Calu3 (cell line): ENCODE results near the gene MEP1A. TPM values are rescaled to one million over a fixed set of nuclear protein-coding genes. Genes with fewer than 3 reads are reported as not detected.
"Not testable (repeated sequence)": the region's sequence is repeated elsewhere in the genome, so short reads cannot be mapped to it uniquely, and the experiment has no call there.

Experiments
- BruUV-seq: library from RNA; stranded (reverse); fragments of 400-500 nt; replicated peaks from 2 replicates; lab custom pipeline; 2021; lab: Mats Ljungman, UMichigan
- CTCF ChIA-PET: fragments of 300-600 bp; sonication (Branson Sonifier 250); formaldehyde crosslinking; loops from one replicate; lab custom pipeline; 2022; ENCODE audit warnings: antibody characterized with exemption; lab: Charles Lee
- DNase-seq: peaks from one replicate; pipeline ENCODE4 v3.0.0; 2022
- H3K27ac Mint-ChIP-seq: one replicate; pipeline ENCODE4 v1.8.0; 2022; ENCODE audit warnings: mixed read lengths; ENCODE audit not compliant: unreplicated experiment
- H3K27me3 Mint-ChIP-seq: one replicate; pipeline ENCODE4 v1.8.0; 2022; ENCODE audit warnings: mixed read lengths; ENCODE audit not compliant: unreplicated experiment
- H3K36me3 Mint-ChIP-seq: one replicate; pipeline ENCODE4 v1.8.0; 2022; ENCODE audit warnings: mild to moderate bottlenecking, moderate library complexity, mixed read lengths; ENCODE audit not compliant: insufficient read depth, unreplicated experiment
- H3K4me1 Mint-ChIP-seq: one replicate; pipeline ENCODE4 v1.8.0; 2022; ENCODE audit warnings: mild to moderate bottlenecking, low read depth, mixed read lengths; ENCODE audit not compliant: unreplicated experiment
- H3K4me3 Mint-ChIP-seq: one replicate; pipeline ENCODE4 v1.8.0; 2022; ENCODE audit warnings: mild to moderate bottlenecking, low read depth, moderate library complexity, mixed read lengths; ENCODE audit not compliant: unreplicated experiment
- H3K9me3 Mint-ChIP-seq: one replicate; pipeline ENCODE4 v1.8.0; 2022; ENCODE audit warnings: low read depth, mixed read lengths; ENCODE audit not compliant: unreplicated experiment
- CTCF ChIP-seq: fragments of 200-600 bp; IDR thresholded peaks from one replicate; pipeline ENCODE4 v1.8.0; 2022; ENCODE audit warnings: antibody characterized with exemption; ENCODE audit not compliant: unreplicated experiment
- intact Hi-C: fragments of 100-400 bp; cut with micrococcal nuclease; formaldehyde crosslinking; loops from one replicate; pipeline ENCODE4 v1.10.0; 2022; ENCODE audit not compliant: unreplicated experiment
- total RNA-seq: library from RNA; stranded (reverse); gene quantifications from 2 replicates; pipeline ENCODE4 v1.2.3, GENCODE V29; 2022

MEP1A gene
- total RNA-seq, 1 experiment from 2014 or later = not detected

GRCh38 chr6:46849361-46849690 lies 56.1 kb downstream of the MEP1A start:
- Mint-ChIP-seq H3K9me3 (no peaks in the 10 kb centered on the region), H3K27me3 (no peaks in the 10 kb centered on the region), H3K4me3 (peak overlapping the region; percentile 53), H3K4me1 (peaks cover 35% of the 10 kb centered on the region), H3K36me3 (no peaks in the 10 kb centered on the region), H3K27ac (no peak overlapping the region)
- BruUV-seq = no TSS peak
- intact Hi-C loops = loop anchor here (2.0 to 5.0 kb wide), 5 partner anchors 75 to 463 kb away; no protein-coding TSS in a partner anchor
- no peak for DNase-seq
- TF ChIP-seq CTCF = no peak
- CTCF ChIA-PET = interaction anchor here (0.7 to 1.4 kb wide), 7 partner anchors 27 to 198 kb away, joined by 3 to 11 read pairs (median 6); no protein-coding TSS in a partner anchor

DNA sequence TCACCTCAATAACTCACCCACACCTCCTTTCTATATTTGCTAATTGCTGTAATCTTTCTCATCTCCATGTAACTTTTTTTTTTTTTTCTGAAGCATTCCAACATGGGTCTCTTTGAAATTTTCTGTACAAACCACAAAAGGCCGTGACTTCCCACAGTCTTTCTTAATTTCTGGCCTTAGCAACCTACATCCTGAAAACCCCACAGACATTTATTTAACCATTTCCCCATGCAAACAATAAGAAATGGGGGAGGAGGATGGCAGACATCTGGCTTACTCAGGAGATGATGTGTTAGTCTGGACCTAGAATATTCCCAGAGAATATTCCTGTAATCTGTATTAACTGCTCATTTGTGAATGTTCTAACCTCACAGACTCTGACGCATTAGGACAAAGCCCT lies 57.6 kb downstream of the MEP1A start:
- H3K27me3 Mint-ChIP-seq = no peaks in the 10 kb centered on the region
- H3K4me1 Mint-ChIP-seq = peaks cover 35% of the 10 kb centered on the region
- H3K9me3 Mint-ChIP-seq = no peaks in the 10 kb centered on the region
- no peak for DNase-seq
- intact Hi-C loops = no loop called here
- no TSS peak for BruUV-seq
- no peak overlapping the region for H3K4me3 Mint-ChIP-seq
- H3K36me3 Mint-ChIP-seq = no peaks in the 10 kb centered on the region
- no peak overlapping the region for H3K27ac Mint-ChIP-seq
- CTCF ChIA-PET = no interaction called here
- no peak for TF ChIP-seq CTCF

GRCh38 chr6:46851576-46851975 lies 58.4 kb downstream of the MEP1A start:
- H3K4me3 Mint-ChIP-seq, CTCF ChIA-PET, H3K9me3 Mint-ChIP-seq, H3K36me3 Mint-ChIP-seq, H3K27ac Mint-ChIP-seq, BruUV-seq, DNase-seq, H3K27me3 Mint-ChIP-seq, intact Hi-C loops: not testable (repeated sequence)
- peaks cover 35% of the 10 kb centered on the region for H3K4me1 Mint-ChIP-seq

- H3K4me3 Mint-ChIP-seq, BruUV-seq, H3K36me3 Mint-ChIP-seq, H3K9me3 Mint-ChIP-seq, intact Hi-C loops, H3K27ac Mint-ChIP-seq, H3K27me3 Mint-ChIP-seq: not testable (repeated sequence)
- peak; percentile 67 for DNase-seq
- TF ChIP-seq CTCF = peak; percentile 28
- CTCF ChIA-PET = interaction anchor here (0.7 to 0.9 kb wide), 2 partner anchors 127 to 130 kb away, joined by 4 read pairs; no protein-coding TSS in a partner anchor
- H3K4me1 Mint-ChIP-seq = peaks cover 12% of the 10 kb centered on the region
These were observed 62.8 kb downstream of the MEP1A start for GRCh38 chr6:46855966-46856365.

DNA sequence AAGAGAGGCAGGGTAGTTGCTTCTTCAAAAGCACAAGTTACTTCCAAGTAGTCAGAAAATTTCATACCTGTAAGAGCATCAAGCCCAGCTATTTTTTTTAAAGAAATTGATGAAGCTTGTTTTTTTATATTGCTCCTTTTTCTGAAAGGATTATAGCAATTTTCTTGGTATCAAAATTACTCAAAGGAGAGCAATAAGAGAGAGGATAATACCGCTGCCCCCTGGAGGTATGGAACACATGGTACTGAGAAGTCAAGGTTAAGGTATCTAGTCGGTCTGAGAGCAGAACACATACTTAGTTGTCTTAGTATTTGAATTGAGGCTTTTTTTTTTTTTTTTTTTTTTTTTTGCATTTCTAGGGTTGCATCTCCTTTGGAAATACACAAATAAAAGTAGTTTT lies 69.2 kb downstream of the MEP1A start:
- H3K27me3 Mint-ChIP-seq = no peaks in the 10 kb centered on the region
- TF ChIP-seq CTCF = no peak
- no peak overlapping the region for H3K27ac Mint-ChIP-seq
- DNase-seq = no peak
- CTCF ChIA-PET = no interaction called here
- no peaks in the 10 kb centered on the region for H3K9me3 Mint-ChIP-seq
- BruUV-seq = no TSS peak
- peaks cover 16% of the 10 kb centered on the region for H3K4me1 Mint-ChIP-seq
- no peaks in the 10 kb centered on the region for H3K36me3 Mint-ChIP-seq
- H3K4me3 Mint-ChIP-seq = no peak overlapping the region
- intact Hi-C loops = no loop called here
